GM19438 (cell line): ENCODE results near the gene HOXB5.

ENCODE experiments used
- ATAC-seq: cut with Tn5 transposase; IDR thresholded peaks from one replicate; pipeline ENCODE4 v1.9.1; 2021; ENCODE audit warnings: low read depth; ENCODE audit not compliant: unreplicated experiment

HOXB5 gene

DNA sequence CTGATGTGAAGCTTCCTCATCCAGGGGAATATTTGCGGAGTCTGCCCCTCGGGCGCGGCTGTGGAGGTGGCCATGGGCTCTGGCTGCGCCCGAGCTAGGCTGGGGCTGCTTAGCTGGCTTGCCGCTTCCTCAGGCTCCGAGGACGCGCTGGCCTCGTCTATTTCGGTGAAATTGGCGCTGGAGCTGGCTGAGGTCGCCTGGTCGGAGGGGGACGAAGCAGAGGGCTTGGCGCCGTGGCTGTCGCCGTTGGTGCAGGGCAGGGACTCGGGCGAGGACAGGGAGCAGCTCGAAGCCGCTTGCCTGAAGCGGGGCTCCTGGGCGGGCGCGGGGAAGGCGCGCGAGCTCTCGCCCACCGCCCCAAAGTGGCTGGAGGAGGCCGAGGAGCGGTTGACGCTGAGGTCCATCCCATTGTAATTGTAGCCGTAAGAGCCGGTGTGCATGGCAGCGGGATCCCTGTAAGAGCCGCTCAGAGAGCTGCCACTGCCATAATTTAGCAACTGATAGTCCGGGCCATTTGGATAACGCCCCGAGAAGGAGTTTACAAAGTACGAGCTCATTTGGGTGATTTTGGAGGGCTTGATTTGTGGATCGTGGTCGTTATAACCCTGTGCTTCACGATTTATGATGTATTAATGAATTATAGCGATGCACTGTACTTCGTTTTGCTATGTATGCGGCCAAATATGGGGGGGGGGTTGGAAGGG, at the start of gene HOXB5:
HOXB5 (minus strand) TSS at position 654 of the 704 bp plus-strand sequence; CDS start at position 557, 97 bp downstream.
- ATAC-seq: no peak

DNA sequence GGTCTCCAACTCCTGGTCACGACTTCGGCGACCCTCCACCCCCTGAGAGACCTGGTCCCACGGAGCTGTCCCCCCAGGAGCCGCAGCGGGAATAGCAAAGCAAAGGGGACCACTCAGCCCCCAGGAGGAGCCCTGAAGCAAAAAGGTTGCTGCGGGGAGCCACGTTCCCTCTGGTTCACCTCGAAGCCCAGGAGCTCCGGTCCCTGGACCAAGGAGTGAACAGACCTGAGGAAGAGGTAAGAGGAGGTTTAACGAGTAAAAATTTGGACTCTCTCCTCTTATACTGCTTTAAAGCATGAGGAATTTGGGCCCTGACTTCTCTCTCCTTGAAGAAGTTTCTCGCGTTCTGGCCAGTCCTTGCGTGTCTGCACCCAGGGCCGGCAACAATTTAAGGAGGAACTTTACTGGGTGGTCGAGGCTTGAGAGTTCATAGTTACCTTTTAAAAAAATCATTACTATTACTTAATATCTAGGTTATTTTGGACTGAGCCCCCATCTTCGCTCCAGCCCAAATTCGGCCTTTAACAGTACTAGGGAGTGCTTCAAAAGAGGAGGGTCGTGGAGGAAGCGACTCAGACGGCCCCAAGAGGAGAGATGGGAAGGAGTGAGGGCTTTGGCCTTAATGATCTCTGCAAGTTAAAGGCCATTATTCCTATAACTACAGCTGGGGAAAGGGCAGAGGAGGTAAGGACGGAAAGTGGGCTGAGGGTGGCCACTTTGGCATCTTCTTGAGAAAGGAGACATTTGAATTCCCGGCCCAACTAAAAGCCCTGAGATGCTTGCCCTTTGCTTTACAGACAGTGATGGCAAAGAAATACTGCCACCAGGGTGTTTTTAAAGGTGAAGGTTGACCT, 49.5 kb upstream of the HOXB5 start:
- no peak for ATAC-seq

DNA sequence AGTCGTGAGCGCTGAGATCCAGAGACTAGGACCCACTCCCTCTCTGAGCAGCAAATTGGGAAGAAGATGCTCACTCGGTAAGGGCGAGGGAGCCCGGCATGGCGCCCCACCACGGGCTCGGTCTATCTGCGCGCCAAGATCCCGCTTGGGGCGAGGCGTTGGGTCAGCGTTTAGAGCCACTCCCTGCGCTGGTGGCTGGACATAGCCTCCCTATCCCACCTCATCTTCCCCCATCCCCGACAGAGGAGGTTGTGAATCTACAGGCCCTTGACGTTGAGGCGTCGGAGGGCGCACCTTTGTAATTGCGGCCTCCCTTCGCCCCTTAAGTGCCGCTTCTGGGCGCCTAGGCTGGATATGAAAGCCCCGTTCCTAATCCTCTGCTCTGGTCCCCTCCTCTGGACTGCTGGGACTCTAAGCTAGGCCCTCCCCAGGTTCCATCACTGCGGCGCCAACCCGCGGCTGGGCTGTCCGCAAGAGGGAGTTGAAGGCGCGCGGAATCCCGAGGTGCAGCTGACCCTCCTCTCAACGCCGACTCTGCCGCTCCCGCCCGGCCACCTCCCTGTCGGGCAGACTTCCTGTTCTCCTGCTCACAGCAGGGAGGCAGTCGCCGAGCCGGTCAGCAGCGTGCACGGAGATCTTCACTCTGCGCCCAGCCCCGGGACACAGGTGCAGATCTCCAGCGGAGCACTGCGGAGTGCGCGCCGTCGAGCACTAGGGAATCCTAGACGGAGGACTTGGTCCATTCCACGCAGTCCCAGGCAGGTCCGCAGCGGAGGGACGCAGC, 48.7 kb upstream of the HOXB5 start:
- ATAC-seq: no peak

DNA sequence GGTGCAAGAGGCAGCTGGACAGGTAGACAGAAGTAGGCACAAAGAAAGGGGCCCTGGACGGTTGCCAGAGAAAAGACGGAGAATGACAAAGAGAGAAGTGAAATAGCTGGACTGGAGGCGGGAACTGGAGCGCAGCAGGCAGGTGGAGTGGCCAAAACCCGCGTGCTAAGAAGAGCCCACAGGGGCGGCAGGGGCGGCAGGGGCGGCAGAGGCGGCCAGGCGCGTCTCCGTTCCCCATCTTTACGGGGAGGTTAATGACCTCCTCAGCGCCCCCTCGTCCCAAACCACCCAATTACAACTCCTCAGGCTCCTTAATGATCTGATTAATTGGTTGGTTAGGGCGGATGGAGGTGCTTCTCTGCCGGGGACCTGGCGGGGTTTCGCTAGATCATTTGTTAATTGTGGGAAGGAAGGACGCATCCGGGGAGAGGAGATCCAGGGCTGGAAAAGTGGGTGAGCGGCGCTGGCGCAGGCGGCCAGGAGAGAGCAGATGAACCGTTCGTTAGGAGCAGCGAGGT, 48.0 kb upstream of the HOXB5 start:
- no peak for ATAC-seq

DNA sequence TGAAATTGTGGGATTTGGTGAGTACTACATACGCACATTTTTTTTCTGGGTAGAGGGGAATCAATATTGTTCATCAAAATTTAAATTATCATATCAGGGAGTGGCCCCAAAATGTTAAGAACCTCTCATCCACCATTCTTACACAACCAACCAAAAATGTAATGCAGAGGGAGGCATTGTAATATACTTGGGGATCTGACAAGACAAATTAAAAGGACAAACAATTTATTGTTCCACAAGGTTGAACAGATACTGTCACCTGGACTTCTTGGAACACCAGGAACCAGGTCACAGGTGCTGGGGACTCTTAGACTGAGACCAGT, 47.2 kb upstream of the HOXB5 start:
- no peak for ATAC-seq

DNA sequence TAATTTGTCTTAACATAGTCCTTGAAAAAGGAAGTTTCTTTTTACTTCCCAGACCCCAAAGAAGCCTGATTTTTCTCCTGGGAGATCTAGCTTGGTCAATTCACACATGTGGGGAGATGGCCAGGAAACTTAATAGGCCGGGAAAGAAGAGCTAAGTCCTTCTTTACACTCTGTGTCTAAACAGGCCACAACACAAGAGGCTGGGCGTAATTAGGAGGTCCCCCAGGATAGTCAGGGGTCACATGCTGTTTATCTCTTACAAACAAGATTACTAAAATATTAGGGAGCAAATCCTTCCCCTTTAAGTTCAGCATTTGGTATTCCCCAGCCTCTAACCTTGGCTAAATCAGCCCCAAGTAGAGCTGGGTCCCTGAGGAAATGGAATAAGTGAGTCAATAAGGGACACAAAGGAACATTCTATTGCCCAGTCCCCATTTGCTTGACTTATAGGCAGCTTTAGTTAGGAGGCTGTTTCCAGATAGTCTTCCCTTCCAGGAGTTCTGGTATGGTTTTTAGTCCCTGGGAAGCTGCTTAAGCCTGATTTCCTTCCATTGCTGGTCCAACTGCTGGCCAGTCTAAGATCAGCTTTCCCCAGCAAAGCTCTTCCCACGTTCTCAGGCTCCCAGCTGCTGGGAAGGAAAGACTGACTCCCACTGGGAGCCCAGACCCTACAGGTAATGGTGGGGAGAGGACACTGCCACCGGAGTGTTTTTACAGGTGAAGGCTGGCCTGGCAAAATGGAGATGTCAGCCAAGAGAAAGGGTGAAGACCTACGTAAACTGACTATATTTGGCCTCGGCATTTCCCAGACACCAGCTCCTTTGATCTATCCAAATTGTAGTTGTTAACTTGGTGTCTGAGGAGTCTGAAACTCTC, 46.6 kb upstream of the HOXB5 start:
- no peak for ATAC-seq

DNA sequence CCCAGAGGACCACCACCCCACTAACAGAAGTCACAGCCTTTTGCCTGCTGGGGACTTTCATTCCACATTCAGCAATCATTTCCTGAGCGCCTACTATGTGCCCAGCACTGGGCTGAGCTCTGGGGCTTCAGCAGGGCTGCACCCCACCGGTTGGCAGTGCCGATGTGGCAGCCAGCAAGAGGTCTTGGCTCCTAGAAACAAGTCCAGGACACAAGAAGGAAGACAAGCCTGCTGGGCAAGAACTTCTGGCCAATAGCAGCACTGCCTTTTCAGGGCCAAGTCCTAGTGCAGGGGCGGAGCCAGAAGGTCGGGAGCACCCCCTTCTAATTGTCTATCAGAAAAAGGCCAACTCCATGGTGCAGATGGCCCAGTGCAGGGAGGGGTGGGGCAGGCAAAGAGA, 45.6 kb upstream of the HOXB5 start:
- no peak for ATAC-seq

DNA sequence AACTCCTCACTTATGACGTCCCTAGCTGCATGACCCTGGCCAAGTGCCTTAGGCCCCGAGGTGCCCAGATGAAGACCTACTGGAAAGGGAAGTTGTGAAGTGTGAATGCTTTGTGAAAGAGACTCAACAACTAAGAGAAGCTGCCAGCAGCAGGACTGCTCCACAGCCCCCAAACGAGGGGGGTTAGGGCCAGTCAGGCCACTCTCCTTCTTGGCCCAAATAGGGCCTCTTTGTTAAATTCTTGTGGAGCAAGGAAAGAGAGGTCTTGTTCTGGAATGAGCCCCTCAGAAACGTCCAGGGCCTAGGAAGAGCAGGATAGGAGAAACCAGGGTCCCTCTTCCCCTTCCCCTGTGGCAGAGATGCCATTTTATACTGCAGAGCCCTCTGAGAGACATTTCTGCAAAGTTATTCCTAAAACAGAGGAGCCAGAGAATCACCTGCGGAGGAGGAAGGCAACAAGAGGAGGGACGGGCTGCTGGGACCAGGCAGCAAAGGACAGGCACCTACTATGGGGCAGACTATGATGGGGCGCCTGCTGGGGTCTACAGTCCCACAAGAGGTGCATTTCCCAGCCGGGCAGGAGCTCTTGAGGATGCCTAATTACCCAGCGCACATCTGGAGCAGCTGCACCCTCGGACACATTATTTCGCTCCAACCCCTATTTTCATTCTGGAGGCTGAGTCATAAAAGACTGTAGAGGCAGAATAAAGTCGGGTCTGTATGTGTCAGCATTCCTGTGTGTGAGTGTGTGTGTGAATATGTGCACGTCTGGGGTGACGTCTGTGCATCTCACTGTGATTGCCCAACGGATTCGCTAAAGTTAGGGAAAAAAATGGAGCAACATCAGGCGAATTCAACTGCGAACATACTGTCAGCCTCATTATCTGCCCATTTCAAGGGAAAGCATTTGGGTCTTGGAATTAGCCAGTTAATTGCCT, 44.0 kb upstream of the HOXB5 start:
- ATAC-seq: no peak

DNA sequence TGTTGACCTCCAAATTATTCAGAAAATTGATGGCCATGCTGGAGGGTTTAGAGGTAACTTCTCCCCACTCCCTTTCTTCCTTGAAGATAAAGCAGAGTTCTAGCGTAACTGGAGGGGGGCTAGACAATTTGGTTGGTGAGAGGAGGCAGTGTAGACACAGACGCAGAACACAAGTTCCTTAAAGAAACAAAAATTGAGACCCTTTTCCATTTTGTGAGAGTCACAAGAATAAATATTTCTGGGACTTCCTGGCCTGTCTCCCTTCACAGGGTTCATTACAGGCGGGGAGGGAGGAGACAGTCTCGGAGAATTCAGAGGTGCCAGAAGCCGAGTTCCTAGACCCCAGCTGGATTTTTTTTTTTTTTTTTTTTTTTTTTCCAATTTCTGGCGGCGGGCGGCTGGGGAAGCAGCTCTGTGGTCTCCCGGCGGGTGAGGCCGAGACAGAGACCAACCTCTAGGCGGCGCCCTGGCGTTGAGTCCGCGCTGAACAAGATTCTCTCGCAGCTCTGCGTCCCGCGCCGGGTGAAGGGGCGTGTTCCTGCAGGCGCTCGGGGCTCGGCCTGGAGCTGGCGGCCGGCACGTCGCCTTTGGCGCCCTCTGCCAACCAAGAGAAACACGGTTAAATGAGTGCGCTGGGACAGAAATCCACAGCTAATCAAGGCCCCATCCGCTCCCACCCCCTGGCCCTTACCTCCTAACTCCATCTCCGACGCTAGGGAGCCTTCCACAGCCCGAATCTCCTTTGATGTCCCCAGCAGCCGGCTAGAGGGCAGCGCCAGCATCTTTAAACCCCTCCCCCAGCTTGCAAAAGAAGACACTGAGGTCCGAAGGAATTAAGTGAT, 42.8 kb upstream of the HOXB5 start:
- no peak for ATAC-seq

DNA sequence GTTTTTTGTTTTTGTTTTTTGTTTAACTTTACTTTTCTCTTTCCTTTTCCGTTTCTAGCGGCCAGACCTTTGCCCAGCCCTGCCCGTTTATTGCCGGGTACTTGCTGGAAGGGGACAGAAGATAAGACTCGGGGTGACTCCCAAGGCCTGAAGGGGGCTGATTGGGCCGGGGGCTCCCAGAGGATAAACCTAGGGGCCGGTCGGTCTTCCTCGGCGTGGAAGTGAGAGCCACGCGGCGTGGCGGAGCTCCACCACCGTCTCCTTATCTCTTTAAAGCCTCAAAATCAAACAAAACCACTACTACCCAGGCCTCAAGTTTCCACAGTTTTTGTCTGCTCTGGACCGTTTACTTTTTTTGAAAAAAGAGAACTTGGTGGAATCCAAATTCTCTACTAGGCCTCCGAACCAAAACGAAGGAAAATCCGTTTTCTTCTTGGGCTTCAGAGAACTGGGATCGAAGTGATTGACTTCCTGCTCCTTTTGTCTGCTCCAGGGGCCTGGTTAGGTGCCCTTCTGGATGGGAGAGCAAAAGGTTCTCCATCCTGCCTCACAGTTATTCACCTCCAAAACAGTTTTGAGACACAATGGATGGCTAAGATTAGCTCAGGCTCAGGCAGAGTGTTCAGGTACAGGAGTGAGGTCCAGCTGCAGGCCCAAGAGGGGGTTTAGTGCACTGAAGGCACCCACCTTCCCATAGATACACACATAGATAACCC, 41.1 kb upstream of the HOXB5 start:
- ATAC-seq: no peak

DNA sequence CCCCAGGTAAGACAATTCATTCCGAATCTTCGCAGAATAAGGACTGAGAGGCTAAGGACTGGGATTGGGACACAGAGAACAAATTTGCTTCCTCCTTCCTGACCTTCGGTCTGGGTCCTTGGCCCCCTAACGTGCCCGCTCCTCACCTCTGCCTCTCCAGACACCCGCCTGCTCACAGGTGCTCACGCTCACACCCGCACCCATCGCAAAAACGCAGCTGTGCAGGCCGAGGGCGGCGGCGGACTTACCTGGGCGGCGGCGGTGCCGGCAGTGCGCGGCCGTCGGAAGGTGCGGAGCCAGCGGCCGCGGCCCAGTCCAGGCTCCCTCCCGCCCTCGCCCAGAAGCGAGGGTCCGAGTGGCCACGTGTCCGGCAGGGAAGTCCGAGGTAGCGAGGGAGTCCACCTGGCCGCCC, 39.7 kb upstream of the HOXB5 start:
- ATAC-seq: no peak

DNA sequence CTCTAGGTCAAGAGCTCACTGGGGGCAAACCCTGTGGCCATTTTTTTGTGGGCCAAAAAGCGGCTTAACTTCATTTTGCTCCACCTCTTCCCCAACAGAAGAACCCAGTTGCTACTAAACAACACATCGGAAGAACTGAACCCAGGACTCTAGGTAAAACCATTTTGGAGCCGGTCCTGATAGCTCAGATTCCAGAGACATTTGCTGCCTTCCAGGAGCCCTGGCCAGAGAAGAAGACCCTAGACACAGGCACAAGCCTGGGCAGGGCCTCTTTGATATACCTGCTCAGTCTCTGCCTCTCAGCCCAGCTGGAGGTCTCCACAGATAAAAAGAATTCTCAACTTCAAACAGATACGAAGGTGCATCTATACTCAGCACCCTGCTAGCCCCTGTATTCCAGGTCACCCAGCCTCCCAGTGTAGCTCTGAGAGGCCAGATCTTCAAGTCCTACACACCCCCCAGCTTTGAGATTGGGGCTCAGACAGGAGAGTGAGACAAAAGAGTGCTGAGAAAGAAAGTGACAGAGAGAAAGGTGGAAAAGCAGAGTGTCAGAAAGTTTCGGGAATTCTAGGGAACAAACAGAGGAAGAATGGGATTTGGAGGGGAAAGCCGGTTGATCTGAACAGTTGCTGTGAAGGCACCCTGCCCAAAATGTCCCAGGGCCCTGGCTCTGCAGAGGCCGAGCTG, 39.1 kb upstream of the HOXB5 start:
- ATAC-seq: no peak

DNA sequence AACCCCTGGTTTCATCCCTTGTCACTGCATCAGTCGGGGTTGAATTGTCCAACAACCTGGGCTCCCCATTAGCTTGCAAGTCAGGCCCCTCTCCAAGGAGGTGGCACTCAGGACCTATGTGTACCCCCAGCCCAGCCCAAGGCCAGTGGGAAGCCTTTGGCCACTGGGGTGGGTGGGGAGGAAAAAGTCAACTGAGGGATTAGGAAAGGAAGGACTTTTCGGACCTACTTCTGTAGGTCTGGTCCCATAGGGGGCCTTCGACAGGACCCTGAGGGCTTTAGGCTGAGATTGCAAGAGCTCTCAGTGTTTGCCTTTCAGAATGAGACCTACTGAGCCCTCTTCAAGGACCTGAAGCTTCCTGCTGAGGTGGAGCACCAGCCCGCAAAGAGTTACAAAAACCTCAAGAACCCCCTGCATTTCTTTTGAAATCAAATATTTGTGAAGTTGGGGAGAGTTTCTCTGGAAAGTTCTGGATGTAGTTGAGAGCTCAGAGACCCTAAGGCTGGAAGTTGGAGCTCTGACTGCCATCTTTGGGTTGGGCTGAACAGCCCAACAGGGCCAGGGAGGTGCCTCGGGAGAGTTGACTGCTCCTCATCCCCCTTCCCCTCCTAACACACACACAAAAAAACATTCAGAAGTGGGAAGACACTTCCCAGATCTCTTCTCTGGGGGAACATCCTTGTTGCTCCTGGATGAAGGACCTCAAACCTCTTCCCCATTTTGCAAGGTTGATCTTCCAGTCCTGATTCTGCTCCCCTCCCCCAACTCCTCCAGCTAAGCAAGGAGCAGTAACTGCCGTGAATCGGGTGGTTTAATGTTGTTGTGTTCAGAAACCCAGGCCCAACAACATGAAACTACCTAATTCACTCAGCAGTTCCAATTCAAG, 38.4 kb upstream of the HOXB5 start:
- no peak for ATAC-seq

DNA sequence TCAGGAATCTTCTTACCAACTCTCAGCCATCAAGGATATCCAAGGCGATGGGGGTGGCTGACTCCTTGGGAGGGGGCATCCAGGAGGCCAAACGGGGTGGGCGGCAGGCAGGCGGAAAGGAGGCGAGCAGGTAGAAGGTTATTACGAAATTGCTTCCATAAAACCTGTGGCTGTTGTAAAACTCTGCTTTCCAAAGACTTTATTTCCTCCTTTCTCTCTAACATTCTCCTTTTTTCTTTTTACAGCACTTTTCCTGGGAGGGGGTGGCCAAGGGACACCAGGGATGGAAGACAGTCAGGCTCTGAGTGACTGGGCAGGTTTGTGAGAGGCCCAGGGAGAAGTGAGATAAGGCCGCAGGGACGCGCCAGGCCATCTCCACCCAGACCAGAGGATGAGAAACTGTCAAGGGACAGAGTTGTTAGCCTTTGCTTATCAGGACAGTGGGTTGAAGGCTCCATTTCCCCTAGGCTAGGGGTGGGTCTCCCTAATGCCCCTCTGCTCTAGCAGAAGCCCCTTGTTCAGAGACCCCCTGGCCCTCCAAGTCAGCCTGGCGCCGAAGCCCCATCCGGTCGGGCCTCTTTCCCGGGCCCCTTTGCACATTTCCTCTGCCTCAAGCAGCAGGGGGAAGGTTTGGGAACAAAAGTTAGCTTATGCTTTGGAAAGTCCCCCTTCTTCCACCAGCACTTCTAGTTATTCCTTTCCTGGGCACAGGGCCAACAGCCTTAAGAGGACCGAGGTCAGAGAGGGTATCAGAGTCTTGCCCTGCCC, 37.5 kb upstream of the HOXB5 start:
- ATAC-seq: no peak
